Esophagus squamous epithelium (tissue), 5 donors: Measurements from ENCODE around the gene MTFMT. TPM values are rescaled to one million over a fixed set of nuclear protein-coding genes. Genes with fewer than 3 reads are reported as not detected.

ENCODE experiments used
- DNase-seq: peaks from one replicate; lab custom pipeline; 2025; lab: John Stamatoyannopoulos, UW
- H3K27ac ChIP-seq, 4 donors: fragments of 200-600 bp; sonication (generic); one replicate each; pipeline ENCODE4 v1.5.1; 2016 to 2019; ENCODE audit warnings: mild to moderate bottlenecking in 1 of 4
- H3K27me3 ChIP-seq, 4 donors: fragments of 200-600 bp; sonication (generic); 1 replicate in 3 of 4; 2 replicates in 1 of 4; pipeline versions ENCODE4 v1.5.1 to v1.6.0; 2017 to 2021; ENCODE audit warnings: antibody characterized with exemption in 1 of 4
- H3K36me3 ChIP-seq, 3 donors: fragments of 200-600 bp; sonication (generic); one replicate each; pipeline ENCODE4 v1.5.1; 2016 to 2019
- H3K4me1 ChIP-seq, 3 donors: fragments of 200-600 bp; sonication (generic); one replicate each; pipeline ENCODE4 v1.5.1; 2017 to 2019
- H3K4me3 ChIP-seq, 4 donors: fragments of 200-600 bp; sonication (generic); 1 replicate in 3 of 4; 2 replicates in 1 of 4; pipeline ENCODE4 v1.5.1; 2016 to 2019; ENCODE audit warnings: mild to moderate bottlenecking in 2 of 4, moderate library complexity in 1 of 4
- H3K9me3 ChIP-seq, 3 donors: fragments of 200-600 bp; sonication (generic); one replicate each; pipeline ENCODE4 v1.5.1; 2016 to 2019
- CTCF ChIP-seq, 6 experiments: fragments of 450-650 bp in 4 of 6; fragments of 200-600 bp in 2 of 6; sonication (generic) in 2 of 6; IDR thresholded peaks; one replicate each; pipeline ENCODE4 v1.5.1; 2016 to 2019; ENCODE audit warnings: antibody characterized with exemption in 6 of 6, mild to moderate bottlenecking in 4 of 6, moderate library complexity in 4 of 6
- POLR2A ChIP-seq, 4 donors: fragments of 450-650 bp; IDR thresholded peaks; one replicate each; pipeline ENCODE4 v1.6.1; 2017; ENCODE audit warnings: antibody characterized with exemption in 4 of 4, mild to moderate bottlenecking in 4 of 4, moderate library complexity in 3 of 4
- WGBS, 2 donors: methylation state at CpG; one replicate each; pipeline ENCODE4 v1.1.5; 2018; 5-methylcytosine and 5-hydroxymethylcytosine counted together
- intact Hi-C: fragments of 100-400 bp; cut with DNase I; formaldehyde crosslinking; loops from one replicate; pipeline ENCODE4 v1.15.0; 2022
- total RNA-seq, 4 donors: library from RNA; depleted of rRNA; stranded (reverse); fragments of >200 nt; gene quantifications; one replicate each; pipeline ENCODE4 v1.1.0, GENCODE V29; 2016
- donor health status: DM: yes; HTN: yes; CAD: no.

MTFMT gene
- total RNA-seq, 4 donors from 2014 or later = 12.8 to 21.0 (median 17.8) TPM

- Histone ChIP-seq H3K36me3 (peaks cover 0 to 14% (median 0%) of the 10 kb centered on the region in 3 donors), H3K27ac (no peak overlapping the region), H3K9me3 (no peaks in the 10 kb centered on the region), H3K27me3 (no peaks in the 10 kb centered on the region), H3K4me1 (no peaks in the 10 kb centered on the region), H3K4me3 (no peak overlapping the region)
- no peak for DNase-seq
- TF ChIP-seq POLR2A (IDR thresholded peaks at IDR 0.05) = no peak
- TF ChIP-seq CTCF (IDR thresholded peaks at IDR 0.05) = no peak
- intact Hi-C loops = no loop called here
- WGBS, 2 donors = 81 to 89% methylated on average over 3 to 4 of the region's 4 CpGs
These were observed 31.6 kb downstream of the MTFMT start for GRCh38 chr15:64997745-64998375.

- no peak overlapping the region for H3K27ac ChIP-seq
- H3K27me3 ChIP-seq = no peaks in the 10 kb centered on the region
- intact Hi-C loops = no loop called here
- H3K4me3 ChIP-seq = no peak overlapping the region
- no peaks in the 10 kb centered on the region for H3K4me1 ChIP-seq
- no peak for DNase-seq
- H3K36me3 ChIP-seq = peaks cover 0 to 6% (median 0%) of the 10 kb centered on the region in 3 donors
- WGBS, 2 donors = 77 to 82% methylated on average over 5 of the region's 5 CpGs
- no peaks in the 10 kb centered on the region for H3K9me3 ChIP-seq
- TF ChIP-seq CTCF (IDR thresholded peaks at IDR 0.05) (no peak), POLR2A (IDR thresholded peaks at IDR 0.05) (no peak)
These were observed 32.4 kb downstream of the MTFMT start for GRCh38 chr15:64997066-64997465.

GRCh38 chr15:64993290-64993689 lies 36.1 kb downstream of the MTFMT start:
- H3K4me3 ChIP-seq = no peak overlapping the region
- DNase-seq = no peak
- H3K27me3 ChIP-seq = no peaks in the 10 kb centered on the region
- 38 to 53% methylated on average over 1 of the region's 1 CpG for WGBS, 2 donors
- H3K9me3 ChIP-seq = no peaks in the 10 kb centered on the region
- peaks cover 4 to 13% (median 8%) of the 10 kb centered on the region in 3 donors for H3K4me1 ChIP-seq
- no peak overlapping the region for H3K27ac ChIP-seq
- H3K36me3 ChIP-seq = no peaks in the 10 kb centered on the region
- TF ChIP-seq POLR2A (IDR thresholded peaks at IDR 0.05) = no peak
- TF ChIP-seq CTCF (IDR thresholded peaks at IDR 0.05) = no peak
- intact Hi-C loops = no loop called here

- no peak overlapping the region for H3K27ac ChIP-seq
- WGBS, 2 donors = 58 to 60% methylated on average over 2 of the region's 2 CpGs
These were observed 37.8 kb downstream of the MTFMT start for GRCh38 chr15:64991536-64992135.

More at GRCh38 chr15:64991536-64992135, 37.8 kb downstream of the MTFMT start:
- Histone ChIP-seq H3K36me3 (no peaks in the 10 kb centered on the region), H3K4me1 (peaks cover 4 to 30% (median 17%) of the 10 kb centered on the region in 3 donors), H3K9me3 (no peaks in the 10 kb centered on the region), H3K27me3 (no peaks in the 10 kb centered on the region), H3K4me3 (no peak overlapping the region)
- intact Hi-C loops = no loop called here
- no peak for DNase-seq
- TF ChIP-seq POLR2A (IDR thresholded peaks at IDR 0.05) (no peak), CTCF (IDR thresholded peaks at IDR 0.05) (no peak)
